Right hindlimb (tissue), 1 donor: Measurements from ENCODE around the gene KRTAP10-11.
"Not testable (repeated sequence)": the region's sequence is repeated elsewhere in the genome, so short reads cannot be mapped to it uniquely, and the experiment has no call there.

Experiments
- DNase-seq: peaks from one replicate; pipeline ENCODE4 v3.0.0-alpha.2; 2018

KRTAP10-11 gene

DNA sequence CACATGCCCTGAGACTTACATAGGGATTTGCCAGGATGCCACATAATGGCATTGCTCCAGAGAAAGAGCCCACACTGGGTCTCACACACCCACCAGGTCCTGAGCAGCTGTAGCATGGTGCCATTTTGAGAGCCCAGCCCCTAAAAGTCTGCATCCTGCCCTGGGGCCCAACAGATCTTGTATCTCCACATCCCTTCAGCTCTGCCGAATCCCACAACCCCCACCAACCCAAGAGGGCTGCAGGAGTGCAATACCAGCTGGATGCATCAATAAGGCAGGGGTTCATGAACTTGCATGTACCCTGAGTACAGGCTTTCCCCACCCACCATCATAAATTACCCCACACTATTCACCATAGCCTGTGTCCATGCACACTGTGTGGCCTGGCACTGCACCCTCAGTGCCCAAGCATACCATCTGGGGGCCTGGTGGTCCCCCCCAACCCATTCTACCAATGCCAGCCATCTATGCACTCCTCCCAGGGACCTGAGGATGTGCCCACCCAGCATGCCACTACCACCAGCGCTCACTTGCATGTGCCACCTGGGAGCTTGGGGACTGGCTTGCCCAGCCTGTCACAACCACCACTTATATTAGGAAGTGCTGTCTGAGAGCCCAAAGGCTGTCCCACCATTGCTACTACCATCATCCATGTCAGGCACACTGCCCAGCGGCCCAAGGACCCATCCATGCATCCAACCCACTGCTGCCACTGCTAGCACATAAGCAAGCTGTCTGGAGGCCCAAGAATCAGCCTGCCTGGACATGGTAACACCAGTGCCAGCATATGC lies 24.6 kb downstream of the KRTAP10-11 start:
- DNase-seq: no peak

DNA sequence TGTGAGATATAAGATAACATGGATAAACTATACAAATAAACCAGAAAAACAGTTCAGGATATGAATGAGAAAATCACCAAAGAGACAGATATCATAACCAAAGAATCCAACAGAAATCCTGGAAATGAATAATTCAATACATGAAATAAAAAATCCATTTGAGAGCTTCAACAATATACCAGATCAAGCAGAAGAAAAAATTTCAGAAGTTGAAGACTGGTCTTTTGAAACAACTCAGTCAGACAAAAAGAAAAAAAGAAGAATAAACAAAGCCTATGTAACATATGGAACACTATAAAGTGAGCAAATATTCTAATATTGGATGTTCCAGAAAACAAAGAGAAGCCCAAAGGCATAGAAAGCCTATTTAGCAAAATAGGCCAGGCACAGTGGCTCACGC lies 25.7 kb downstream of the KRTAP10-11 start:
- DNase-seq: no peak

DNA sequence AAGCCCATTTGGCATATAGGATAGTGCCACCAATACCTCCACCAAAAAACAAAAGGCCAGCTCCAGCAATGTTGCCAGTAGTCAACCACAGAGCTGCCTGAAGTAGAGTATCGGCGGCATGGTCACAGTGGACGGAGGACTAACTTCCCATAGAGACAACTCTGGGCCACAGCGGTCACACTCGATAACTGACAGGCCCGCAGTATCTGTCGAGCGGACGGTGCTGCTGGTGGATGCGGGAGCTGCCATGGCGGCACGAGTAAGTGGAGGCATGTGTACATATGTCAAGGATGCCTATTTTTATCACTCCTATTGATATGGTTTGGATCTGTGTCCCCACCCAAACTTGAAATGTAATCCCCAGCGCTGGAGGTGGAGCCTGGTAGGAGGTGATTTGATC lies 31.7 kb downstream of the KRTAP10-11 start:
- DNase-seq: no peak

DNA sequence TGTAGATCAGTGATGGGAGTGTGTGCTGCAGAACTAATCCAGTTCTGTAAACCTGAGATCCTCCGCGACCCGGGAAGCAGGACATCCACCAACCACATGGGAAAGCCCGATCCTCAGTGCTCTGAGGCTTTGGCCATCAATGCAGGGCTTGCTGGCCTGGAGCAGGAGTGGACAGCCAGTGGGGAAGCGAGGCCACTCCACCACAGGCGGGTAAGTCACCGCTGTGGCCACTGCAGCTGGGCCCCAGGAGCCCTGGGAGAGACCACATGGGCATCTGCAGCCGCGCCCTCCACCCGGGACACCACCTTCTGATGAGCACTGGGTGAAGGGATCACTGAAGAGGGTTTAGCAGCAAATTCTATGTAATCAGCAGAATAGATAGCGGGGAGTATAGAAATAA lies 34.9 kb downstream of the KRTAP10-11 start:
- DNase-seq: no peak

DNA sequence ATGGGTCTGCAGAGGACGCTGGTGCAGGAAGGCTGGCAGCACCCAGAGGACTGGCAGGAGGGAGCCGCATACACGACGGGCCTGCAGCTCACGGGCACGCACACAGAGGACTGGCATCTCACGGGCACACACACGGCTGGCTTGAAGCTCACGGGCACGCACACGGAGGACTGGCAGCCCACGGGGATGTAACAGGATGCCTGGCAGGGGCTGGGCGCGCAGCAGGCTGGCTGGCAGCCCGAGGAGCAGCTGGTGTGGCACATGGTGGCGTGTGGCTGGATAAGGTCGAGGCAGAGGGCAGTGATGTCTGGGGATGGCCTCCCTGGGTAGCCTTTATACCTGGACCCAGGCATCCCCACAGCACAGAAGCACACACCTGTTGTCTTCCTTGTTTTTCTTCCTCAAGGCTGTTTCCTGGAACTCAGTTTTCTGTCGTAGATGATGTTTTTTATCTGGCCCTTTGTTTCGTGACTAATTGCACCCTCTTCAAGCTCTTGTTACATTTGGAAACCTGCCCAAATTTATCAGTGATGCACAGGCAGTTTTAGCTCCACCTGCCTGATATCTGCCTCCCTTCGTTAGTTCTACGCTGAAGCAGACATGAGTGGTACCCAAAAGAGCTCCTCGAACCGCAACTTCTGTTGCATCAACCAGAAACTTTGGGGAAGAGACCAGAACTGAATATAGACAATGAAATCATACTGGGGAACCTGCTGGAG lies 35.8 kb downstream of the KRTAP10-11 start, which contains the start of gene KRTAP12-1:
Gene KRTAP12-1 (minus strand): TSS at position 303 of the 719 bp plus-strand sequence. CDS start 40 bp downstream, at position 263.
- no peak for DNase-seq

DNA sequence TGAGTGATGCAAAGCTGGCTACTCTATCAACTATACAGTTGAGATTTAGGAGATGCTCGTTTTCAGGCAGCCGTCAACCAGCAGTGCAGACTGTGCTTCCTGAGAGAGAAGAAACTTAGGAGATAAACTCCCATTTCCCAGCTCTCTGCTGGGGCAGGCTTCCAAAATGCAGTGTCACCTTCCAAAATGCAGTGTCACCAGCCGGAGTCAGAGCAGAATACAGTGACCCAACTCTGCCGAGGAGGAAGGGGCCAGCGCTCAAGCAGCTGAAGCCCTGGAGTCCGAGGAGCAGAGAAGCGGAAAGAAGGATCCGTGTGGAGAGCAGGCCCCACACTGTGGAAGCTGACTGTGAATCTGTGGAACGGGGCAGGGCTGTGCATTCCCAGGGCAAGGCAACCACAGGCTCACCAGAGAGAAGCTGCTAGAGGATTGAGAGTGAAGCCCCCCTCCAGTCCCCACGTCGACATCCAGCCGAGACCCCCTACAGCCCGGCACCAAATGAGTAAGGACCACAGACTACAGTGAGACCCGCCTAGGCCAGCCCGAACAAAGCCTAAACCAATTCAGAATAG lies 36.5 kb downstream of the KRTAP10-11 start:
- no peak for DNase-seq

DNA sequence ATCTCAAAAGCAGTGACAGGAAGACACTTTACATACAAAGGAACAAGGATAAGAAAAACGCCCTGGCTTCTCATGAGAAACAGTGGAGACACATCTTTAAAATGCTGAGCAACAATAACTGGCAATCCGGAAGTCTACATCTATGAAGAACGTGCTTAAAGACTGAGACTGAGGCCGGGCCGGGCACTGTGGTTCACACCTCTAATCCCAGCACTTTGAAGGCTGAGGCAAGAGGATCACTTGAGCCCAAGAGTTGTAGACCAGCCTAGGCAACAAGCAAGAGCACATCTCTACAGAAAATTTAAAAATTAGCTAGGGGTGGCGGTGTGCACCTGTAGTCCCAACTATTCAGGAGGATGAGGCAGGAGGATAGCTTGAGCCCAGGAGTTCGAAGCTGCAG lies 37.9 kb downstream of the KRTAP10-11 start:
- no peak for DNase-seq

DNA sequence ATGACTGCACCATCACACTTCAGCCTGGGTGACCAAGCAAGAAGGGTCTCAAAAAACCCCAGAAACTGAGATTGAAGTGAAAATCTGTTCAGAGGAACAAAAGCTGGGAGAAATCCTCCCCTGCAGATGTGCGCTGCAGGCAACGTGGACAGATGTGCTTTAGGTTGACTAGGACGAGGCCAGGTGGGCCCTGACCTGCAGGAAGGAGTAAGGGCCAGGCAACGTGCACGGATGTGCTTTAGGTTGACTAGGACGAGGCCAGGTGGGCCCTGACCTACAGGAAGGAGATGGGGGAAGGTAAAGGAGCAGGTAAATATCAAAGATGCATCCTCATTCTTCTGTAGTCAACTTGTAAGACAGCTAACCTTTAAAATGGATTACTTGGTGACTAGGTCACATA lies 38.3 kb downstream of the KRTAP10-11 start:
- no peak for DNase-seq

DNA sequence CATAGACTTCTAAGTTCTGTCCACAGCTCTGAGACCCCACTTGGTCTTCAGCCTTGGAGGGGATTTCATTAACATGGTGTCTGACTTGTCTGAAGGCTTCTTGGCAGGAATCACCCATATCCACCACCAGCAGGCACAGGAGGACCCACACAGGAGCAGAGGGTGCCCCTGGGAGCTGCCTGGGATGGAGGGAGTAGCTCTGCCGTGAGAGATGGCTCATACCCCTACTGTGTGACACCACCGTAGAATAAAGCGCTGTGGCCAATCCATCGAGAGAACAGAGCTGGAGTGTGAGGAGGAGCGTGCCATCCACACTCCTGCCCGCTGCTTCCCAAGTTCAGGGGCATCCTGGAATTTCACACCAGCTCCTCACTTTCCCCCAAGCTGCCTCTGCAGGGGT lies 38.8 kb downstream of the KRTAP10-11 start:
- not testable (repeated sequence) for DNase-seq

DNA sequence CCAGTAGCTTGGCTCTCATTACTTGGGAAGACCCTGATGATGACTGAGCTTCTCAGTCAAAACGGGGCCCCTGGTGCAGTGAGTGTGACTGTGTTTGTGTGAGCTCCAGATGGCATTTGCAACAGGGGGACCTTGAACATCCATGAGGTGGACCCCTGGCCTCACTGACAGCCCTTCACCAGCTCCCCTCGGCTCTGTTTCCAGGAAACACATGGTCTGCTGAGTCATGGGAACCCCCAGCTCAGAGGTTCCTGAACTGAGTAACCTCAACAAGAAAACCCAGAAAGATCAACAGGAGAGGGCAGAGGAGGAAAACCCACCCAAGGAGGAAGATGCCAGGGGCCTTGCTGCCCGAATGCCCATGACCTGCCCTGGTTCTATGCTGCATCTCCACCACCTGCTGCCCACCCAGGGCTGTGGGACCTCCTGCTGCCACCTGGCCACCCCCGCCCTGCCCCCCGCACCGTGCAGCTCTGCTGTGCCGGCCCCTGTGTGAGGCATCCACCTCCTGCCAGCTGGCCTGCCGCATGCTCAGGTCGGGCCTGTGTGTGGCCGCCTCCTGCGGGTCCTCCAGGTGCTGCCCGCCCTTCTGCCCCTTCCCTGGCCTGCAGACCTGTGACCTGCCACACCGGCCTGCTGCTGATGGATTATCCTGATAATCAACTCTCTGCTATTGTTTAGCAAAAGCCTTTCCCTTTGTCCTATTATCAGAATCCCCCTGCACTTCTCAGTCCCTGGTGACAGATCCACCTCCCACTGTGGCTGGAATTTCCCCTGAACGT lies 40.0 kb downstream of the KRTAP10-11 start:
- no peak for DNase-seq

DNA sequence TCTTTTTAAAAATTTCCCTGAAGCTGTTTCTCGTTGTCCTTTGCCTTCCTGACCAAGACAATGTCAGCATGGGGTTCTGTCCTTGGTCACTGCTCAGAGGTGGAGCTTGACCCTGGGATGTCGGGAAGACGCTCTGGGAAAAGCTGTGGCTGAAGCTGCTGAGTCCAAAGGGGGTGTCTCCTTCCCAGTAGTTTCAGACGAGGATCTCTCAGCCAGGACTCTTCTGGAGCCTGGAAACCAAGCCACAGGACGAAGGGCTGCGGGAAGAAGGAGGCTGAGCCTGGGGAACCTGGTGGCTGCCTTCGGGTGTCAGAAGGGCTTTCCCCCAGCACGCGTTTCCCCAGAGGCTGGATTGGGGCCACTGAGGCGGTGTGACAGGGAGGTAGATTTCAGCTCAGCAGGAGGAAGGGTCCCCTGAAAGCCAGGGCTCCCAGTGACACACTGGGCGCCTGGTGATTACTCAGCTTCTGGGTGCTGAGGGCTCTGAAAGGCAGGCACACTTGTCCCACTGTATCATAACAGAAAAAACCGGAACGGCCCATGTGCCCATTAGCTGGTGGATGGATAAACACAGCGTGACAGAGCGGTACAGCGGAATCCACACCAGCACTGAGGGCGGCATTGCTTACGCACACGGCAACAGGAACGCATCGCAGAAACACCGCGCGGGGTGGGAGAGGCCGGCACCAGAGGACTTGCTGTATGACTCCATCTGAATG lies 40.8 kb downstream of the KRTAP10-11 start:
- DNase-seq: no peak

DNA sequence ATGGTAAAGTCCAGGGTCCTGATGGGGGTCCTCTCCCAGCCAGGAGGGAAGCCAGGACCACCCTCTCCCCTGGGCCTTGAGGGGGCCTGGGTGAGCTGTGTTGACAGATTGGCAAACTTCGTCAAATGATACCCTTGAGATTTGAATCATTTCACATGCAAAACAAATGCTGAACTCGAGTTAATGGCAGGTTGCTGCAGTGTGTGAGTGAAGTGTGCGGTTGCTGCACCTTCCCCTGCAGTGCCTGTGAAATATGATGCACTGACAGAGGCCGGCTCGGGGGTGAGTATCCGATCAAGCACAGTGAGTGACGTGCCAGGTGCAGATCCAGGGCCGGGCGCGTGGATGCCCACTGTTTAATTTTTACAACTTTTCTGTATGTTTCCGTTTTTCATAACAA lies 41.5 kb downstream of the KRTAP10-11 start:
- DNase-seq: no peak

DNA sequence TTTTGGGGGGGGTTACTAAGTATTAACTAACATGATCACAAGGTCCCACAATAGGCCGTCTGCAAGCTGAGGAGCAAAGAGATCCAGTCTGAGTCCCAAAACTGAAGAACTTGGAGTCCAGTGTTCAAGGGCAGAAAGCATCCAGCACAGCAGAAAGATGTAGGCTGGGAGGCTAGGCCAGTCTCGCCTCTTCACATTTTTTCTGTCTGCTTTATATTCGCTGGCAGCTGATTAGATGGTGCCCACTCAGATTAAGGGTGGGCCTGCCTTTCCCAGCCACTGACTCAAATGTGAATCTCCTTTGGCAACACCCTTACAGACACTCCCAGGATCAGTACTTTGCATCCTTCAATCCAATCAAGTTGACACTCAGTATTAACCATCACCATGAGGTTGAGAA lies 43.5 kb downstream of the KRTAP10-11 start:
- DNase-seq: not testable (repeated sequence)

DNA sequence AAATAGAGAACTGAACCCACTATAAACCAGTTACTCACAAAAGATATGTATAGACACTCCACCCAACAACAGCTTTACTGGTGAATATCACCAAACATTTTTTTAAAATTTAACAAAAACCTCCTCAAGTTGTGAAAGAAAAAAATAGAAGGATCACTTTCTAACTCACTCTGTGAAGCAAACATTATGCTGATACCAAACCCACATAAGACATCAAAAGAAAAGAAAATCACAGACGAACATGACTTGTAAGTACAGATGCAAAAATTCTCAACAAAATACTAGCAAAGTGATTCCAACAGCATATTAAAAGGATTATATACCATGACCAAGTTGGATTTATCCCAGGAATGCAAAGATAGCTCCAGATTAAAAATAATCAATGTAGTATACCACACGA lies 45.5 kb downstream of the KRTAP10-11 start:
- no peak for DNase-seq

DNA sequence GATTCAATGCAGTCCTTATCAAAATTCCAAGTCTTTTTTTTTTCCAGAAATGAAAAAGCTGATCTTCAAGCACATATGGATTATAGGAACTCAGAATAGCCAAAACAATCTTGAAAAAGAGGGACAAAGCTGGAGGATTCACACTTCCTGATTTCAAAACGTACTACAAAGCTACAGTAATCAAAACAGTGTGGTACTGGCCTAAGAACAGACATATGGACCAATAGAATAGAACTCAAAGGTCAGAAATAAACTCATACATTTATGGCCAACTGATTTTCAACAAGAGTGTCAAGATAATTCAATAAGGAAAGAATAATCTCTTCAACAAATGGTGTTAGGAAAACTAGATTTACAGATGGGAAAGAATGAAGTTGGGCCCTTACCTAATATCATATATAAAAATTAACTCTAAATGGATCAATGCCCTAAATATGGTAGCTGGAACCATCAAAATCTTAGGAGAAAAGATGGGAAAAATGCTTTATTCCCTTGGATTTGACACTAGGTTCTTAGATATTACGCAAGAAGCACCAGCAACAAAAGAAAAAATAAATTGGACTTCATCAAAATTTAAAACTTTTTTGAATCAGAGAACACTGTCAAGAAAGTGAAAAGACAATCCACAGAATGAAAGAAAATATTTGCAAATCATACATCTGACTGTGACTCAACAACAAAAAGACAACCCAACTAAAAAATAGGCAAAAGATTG lies 46.7 kb downstream of the KRTAP10-11 start:
- DNase-seq: no peak

DNA sequence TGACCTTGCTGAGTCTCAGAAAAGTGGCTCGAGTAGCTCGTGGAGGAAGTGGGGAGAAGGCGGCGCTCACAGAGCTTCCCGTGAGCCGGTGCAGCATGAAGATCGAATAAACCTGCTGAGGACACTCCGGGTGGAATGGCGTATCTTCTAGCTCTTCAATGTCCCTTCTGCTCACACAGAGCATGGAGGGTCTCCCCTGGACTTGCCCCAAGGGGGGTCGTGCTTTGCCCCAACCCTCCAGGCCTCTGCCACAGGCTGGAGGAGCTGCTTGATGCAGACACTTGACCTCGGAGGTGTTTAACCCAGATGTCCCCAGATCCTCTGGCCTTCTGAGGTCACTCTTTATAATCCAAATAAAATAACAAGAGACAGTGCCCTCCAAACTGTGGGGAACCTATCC lies 48.6 kb downstream of the KRTAP10-11 start:
- DNase-seq: peak; percentile 11

DNA sequence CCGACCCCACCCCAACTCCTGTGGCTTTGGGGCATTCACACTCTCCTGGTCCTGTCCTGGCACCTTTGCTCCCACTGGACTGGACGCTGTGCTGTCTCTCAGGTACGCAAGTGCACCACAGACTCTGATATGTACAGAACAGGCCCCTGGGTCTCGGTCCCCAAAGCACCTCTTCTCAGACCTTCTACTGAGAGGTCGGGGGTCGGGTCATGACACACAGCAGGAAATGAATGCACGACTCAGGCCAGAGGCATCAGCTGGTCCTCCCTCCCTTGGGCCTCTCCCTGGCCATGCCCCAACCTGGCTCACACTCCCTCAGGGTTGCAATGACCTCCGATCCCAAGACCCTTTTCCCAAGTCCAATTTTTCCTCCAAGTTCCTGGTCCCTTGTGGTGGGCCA lies 49.0 kb downstream of the KRTAP10-11 start:
- no peak for DNase-seq

DNA sequence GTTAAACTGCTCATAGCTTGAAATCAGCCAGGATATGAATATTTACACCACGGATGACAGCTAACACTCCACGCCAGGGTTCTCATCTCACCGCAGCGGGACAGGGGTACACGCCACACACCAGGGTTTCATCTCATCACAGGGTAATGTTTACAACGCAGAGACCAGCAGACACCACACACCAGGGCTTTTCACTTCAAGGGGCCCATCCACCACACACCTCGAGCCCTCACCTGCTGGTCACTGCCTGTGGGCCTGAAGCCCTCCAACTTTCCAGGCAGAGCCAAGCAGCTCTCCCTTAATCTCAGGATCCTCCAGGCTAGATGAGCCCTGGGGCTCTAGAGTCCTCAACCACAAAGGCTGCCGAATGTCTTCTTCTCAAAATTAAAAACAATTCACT lies 49.4 kb downstream of the KRTAP10-11 start:
- DNase-seq: no peak

DNA sequence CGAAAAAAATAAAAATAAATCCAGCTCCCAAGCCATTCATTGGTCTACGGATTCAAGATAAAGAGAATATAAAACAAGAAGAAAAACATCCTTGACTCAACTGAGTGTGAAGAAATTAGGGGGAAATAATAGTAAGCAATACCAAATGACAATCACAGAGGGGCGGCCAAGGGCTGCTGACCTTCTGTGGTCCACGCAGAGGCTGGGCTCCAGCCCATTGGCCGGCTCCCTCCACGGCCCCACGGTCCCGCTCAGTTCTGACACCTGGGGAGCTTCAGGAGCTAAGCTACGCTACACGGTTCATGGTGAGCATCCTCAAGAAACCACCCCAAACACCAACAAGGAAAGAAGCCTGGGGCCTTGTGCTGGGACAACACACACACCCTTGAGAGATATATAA lies 50.4 kb downstream of the KRTAP10-11 start:
- DNase-seq: no peak
